A549 (cell line): ENCODE measurements around the gene RYR1. TPM values are rescaled to one million over a fixed set of nuclear protein-coding genes. Genes with fewer than 3 reads are reported as not detected.
A peak's percentile ranks its signal among the peaks of the same experiment; 100 is the strongest.
"Not testable (repeated sequence)": the region's sequence is repeated elsewhere in the genome, so short reads cannot be mapped to it uniquely, and the experiment has no call there.

Experiments used
- ATAC-seq, 2 experiments: fragments of 200-7000 bp in 1 of 2; fragments of >200 bp in 1 of 2; cut with Nextera tagmentation in 1 of 2; cut with Tn5 transposase in 1 of 2; 3 replicates each; pipeline versions ENCODE4 v1.8.0 to v1.9.1; 2018 to 2020; ENCODE audit warnings: mild to moderate bottlenecking in 1 of 2, moderate library complexity in 1 of 2
- CTCF ChIA-PET: fragments of 300-600 bp; sonication (Branson Sonifier 250); formaldehyde crosslinking; extraction: SDS; loops from one replicate; lab custom pipeline; 2021; ENCODE audit warnings: antibody characterized with exemption, inconsistent platforms; lab: Yijun Ruan, JAX
- POLR2A ChIA-PET: fragments of 350-600 bp; formaldehyde crosslinking; extraction: SDS; loops from one replicate; lab custom pipeline; 2021; ENCODE audit warnings: antibody characterized with exemption, inconsistent platforms; lab: Yijun Ruan, JAX
- DNase-seq, 2 experiments: peaks; one replicate each; pipeline versions ENCODE4 v3.0.0 to v3.0.0-alpha.2; 2011 to 2016; ENCODE audit warnings: low read depth in 1 of 2, low spot score in 1 of 2
- FAIRE-seq: peaks from 2 replicates; lab custom pipeline; 2011; peaks lifted over from hg19 to GRCh38; lab: Jason Lieb, UNC
- H3K27ac ChIP-seq, 2 experiments: fragments of >200 bp; sonication (Bioruptor Twin); formaldehyde crosslinking; 3 replicates each; pipeline ENCODE4 v1.5.1; 2016 to 2017
- H3K4me1 ChIP-seq: fragments of >200 bp; sonication (Bioruptor Twin); formaldehyde crosslinking; 3 replicates; pipeline ENCODE4 v1.6.1; 2016
- H3K4me2 ChIP-seq: fragments of >200 bp; sonication (Bioruptor Twin); formaldehyde crosslinking; 3 replicates; pipeline ENCODE4 v1.6.1; 2016
- H3K4me3 ChIP-seq: fragments of >200 bp; sonication (Bioruptor Twin); formaldehyde crosslinking; 3 replicates; pipeline ENCODE4 v1.5.1; 2016
- H3K9me3 ChIP-seq: fragments of >200 bp; sonication (Bioruptor Twin); formaldehyde crosslinking; 3 replicates; pipeline ENCODE4 v1.6.1; 2016
- BHLHE40 ChIP-seq: IDR thresholded peaks from 2 replicates; pipeline ENCODE4 v1.6.1; 2012; ENCODE audit warnings: low read depth, low read length, inconsistent platforms
- CBX8 ChIP-seq: fragments of 200-600 bp; sonication (generic); IDR thresholded peaks from 2 replicates; pipeline ENCODE4 v1.6.1; 2016
- GATA3 ChIP-seq: IDR thresholded peaks from 2 replicates; pipeline ENCODE4 v1.6.1; 2012; ENCODE audit warnings: borderline replicate concordance
- HDAC2 ChIP-seq: fragments of 200-600 bp; sonication (generic); IDR thresholded peaks from 2 replicates; pipeline ENCODE4 v1.6.1; 2016
- HOXB13 ChIP-seq: fragments of 250-450 bp; sonication (Bioruptor Pico); IDR thresholded peaks from 2 replicates; pipeline ENCODE4 v1.5.0; 2020; ENCODE audit warnings: low read depth, mild to moderate bottlenecking, moderate library complexity
- RNF2 ChIP-seq: fragments of 200-600 bp; sonication (generic); IDR thresholded peaks from 2 replicates; pipeline ENCODE4 v1.6.1; 2016; ENCODE audit warnings: low read depth, mild to moderate bottlenecking, antibody characterized with exemption, moderate library complexity, borderline replicate concordance
- TP53 ChIP-seq: fragments of 250-450 bp; sonication (Bioruptor Pico); IDR thresholded peaks from 2 replicates; pipeline ENCODE4 v1.5.0; 2021; ENCODE audit warnings: mild to moderate bottlenecking, moderate library complexity
- ZFP36 ChIP-seq: fragments of 450-650 bp; IDR thresholded peaks from 2 replicates; pipeline ENCODE4 v1.6.1; 2014; ENCODE audit warnings: borderline replicate concordance; ENCODE audit not compliant: partially characterized antibody
- ZSCAN20 ChIP-seq: fragments of 250-450 bp; sonication (Bioruptor Pico); IDR thresholded peaks from 2 replicates; pipeline ENCODE4 v1.8.0; 2022; ENCODE audit warnings: mild to moderate bottlenecking, moderate library complexity
- WGBS: methylation state at CpG from one replicate; pipeline ENCODE4 v1.1.6; 2017; ENCODE audit errors: missing lambda C conversion rate; 5-methylcytosine and 5-hydroxymethylcytosine counted together
- polyA plus RNA-seq, 4 experiments: library from polyadenylated mRNA; depleted of rRNA in 3 of 4; stranded (reverse); fragments of >200 nt; fragmentation: RNase III in 1 of 4; extraction: RNeasy Plus Mini Kit Qiagen cat#74134 plus additional on column Dnase treatment in 1 of 4; gene quantifications; 2 replicates in 3 of 4; 3 replicates in 1 of 4; pipeline ENCODE4 v1.2.3, GENCODE V29; 2011 to 2017
- TF ChIP-seq, protein P1 (sequence below): fragments of 200-600 bp; sonication (generic); IDR thresholded peaks from 2 replicates; pipeline ENCODE4 v1.6.1; 2016; ENCODE audit warnings: antibody characterized with exemption, mild to moderate bottlenecking, moderate library complexity
- TF ChIP-seq, protein P2 (sequence below): fragments of 250-450 bp; sonication (Bioruptor Pico); IDR thresholded peaks from 2 replicates; pipeline ENCODE4 v1.5.0; 2020; ENCODE audit warnings: low read depth, mild to moderate bottlenecking, moderate library complexity
- TF ChIP-seq, protein P3 (sequence below): IDR thresholded peaks from 2 replicates; pipeline ENCODE4 v1.6.1; 2012
- TF ChIP-seq, protein P4 (sequence below): fragments of >200 bp; sonication (Bioruptor Twin); formaldehyde crosslinking; IDR thresholded peaks from 3 replicates; pipeline ENCODE4 v1.6.1; 2016
- TF ChIP-seq, protein P5 (sequence below): fragments of >200 bp; sonication (Bioruptor Twin); formaldehyde crosslinking; IDR thresholded peaks from 2 replicates; pipeline ENCODE4 v1.6.1; 2016
- TF ChIP-seq, protein P6 (sequence below): fragments of 450-650 bp; IDR thresholded peaks from 2 replicates; pipeline ENCODE4 v1.6.1; 2014; ENCODE audit warnings: antibody characterized with exemption

The RYR1 gene
- polyA plus RNA-seq, 2 of the 4 experiments (the other 2 are of a cell fraction) = 1.4 to 3.1 TPM

DNA sequence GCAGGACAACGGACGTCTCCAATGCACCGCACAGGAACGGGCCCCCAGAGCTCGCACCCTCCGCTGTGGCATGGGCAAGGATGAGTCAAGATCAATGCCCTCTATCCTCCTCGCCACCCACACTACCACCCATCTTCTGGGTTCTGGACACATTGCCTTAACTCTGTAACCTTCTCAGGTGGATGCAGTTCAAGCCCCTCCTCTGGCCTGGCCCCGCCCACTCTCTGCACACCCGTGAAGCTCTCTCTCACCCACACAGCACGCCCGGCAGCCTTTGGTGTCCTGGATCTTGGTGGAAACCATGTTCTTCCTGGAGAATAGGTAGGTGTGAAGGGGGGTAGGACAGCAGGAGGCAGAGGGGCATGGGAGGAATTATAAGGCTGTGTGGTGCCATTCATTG is 163.6 kb downstream of the RYR1 start (continued):
- TF ChIP-seq, protein P1, sequence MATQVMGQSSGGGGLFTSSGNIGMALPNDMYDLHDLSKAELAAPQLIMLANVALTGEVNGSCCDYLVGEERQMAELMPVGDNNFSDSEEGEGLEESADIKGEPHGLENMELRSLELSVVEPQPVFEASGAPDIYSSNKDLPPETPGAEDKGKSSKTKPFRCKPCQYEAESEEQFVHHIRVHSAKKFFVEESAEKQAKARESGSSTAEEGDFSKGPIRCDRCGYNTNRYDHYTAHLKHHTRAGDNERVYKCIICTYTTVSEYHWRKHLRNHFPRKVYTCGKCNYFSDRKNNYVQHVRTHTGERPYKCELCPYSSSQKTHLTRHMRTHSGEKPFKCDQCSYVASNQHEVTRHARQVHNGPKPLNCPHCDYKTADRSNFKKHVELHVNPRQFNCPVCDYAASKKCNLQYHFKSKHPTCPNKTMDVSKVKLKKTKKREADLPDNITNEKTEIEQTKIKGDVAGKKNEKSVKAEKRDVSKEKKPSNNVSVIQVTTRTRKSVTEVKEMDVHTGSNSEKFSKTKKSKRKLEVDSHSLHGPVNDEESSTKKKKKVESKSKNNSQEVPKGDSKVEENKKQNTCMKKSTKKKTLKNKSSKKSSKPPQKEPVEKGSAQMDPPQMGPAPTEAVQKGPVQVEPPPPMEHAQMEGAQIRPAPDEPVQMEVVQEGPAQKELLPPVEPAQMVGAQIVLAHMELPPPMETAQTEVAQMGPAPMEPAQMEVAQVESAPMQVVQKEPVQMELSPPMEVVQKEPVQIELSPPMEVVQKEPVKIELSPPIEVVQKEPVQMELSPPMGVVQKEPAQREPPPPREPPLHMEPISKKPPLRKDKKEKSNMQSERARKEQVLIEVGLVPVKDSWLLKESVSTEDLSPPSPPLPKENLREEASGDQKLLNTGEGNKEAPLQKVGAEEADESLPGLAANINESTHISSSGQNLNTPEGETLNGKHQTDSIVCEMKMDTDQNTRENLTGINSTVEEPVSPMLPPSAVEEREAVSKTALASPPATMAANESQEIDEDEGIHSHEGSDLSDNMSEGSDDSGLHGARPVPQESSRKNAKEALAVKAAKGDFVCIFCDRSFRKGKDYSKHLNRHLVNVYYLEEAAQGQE = no peak
- no peak for TF ChIP-seq CBX8

DNA sequence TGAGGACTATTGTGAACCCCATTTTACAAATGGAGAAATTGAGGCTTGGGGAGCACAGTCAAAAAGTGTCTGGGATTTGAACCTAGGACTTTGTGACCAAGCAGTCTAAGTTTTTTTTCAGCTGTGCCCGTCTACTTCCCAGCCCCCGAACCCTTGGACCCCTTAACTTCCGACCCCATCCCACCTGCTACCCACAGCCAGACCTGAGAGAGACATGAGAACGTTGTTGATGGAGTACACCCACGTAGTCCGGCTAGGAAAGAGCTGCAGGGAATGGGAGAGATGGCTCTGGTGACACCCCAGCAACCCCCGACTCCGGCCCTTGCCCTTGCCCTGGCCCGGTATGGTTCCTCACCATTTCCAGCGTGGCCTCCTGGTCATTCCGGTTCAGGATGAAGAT is 166.2 kb downstream of the RYR1 start:
- Histone ChIP-seq H3K4me1 (0 out of 3 replicates have a peak, but pooled peaks cover 5% of the 10 kb centered on the region), H3K9me3 (no peaks in the 10 kb centered on the region), H3K27ac (no peak overlapping the region), H3K4me3 (no peak overlapping the region), H3K4me2 (no peak overlapping the region)
- FAIRE-seq (no peak), DNase-seq (no peak), ATAC-seq (no peak)
- ChIA-PET POLR2A (no interaction called here), CTCF (interaction anchor here (0.6 to 2.5 kb wide), 5 partner anchors 14 to 287 kb away, joined by 3 to 8 read pairs (median 3); partner anchors contain the start of gene FAM98C)
- WGBS = 61% methylated on average over 11 of the region's 11 CpGs
- TF ChIP-seq ZSCAN20 (CRISPR knock-in tag) (no peak), RNF2 (no peak), TP53 (no peak)
- TF ChIP-seq, protein P2, sequence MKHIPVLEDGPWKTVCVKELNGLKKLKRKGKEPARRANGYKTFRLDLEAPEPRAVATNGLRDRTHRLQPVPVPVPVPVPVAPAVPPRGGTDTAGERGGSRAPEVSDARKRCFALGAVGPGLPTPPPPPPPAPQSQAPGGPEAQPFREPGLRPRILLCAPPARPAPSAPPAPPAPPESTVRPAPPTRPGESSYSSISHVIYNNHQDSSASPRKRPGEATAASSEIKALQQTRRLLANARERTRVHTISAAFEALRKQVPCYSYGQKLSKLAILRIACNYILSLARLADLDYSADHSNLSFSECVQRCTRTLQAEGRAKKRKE (CRISPR knock-in tag) = no peak
- TF ChIP-seq, protein P3, sequence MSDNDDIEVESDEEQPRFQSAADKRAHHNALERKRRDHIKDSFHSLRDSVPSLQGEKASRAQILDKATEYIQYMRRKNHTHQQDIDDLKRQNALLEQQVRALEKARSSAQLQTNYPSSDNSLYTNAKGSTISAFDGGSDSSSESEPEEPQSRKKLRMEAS = no peak
- TF ChIP-seq, protein P4, sequence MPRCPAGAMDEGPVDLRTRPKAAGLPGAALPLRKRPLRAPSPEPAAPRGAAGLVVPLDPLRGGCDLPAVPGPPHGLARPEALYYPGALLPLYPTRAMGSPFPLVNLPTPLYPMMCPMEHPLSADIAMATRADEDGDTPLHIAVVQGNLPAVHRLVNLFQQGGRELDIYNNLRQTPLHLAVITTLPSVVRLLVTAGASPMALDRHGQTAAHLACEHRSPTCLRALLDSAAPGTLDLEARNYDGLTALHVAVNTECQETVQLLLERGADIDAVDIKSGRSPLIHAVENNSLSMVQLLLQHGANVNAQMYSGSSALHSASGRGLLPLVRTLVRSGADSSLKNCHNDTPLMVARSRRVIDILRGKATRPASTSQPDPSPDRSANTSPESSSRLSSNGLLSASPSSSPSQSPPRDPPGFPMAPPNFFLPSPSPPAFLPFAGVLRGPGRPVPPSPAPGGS = no peak

DNA sequence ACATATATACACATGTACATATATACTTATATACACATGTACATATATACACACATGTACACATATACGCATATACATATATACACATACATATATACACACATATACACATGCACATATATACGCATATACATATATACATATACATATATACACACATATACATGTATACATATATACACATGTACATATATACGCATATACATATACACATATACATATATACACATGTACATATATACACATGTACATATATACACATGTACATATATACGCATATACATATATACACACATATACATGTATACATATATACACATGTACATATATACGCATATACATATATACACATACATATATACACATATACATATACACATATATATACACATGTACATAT is 169.4 kb downstream of the RYR1 start:
- ATAC-seq, CTCF ChIA-PET, H3K27ac ChIP-seq, H3K4me2 ChIP-seq, DNase-seq, H3K4me1 ChIP-seq, FAIRE-seq, H3K4me3 ChIP-seq, H3K9me3 ChIP-seq, POLR2A ChIA-PET: not testable (repeated sequence)
- WGBS = 84% methylated on average over 5 of the region's 5 CpGs

DNA sequence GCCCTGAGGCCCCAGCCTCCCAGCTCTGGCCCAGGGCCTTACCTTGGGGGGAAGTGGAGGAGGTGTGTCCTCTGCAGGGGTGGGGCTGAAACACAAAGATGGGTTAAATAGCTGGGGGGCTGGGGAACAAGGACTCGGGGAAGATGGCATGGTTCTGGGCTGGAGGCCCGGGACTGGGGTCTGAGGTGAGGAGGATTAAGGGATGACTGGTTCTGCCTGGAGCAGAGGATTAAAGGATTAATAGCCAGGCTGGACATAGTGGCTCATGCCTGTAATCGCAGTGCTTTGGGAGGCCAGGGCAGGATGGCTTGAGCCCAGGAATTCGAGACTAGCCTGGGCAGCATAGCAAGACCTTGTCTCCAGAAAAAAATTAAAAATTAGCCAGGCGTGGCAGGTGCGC is 172.6 kb downstream of the RYR1 start:
- H3K4me2 ChIP-seq = no peak overlapping the region
- TF ChIP-seq HDAC2 (no peak), ZFP36 (no peak), BHLHE40 (no peak), GATA3 (no peak), HOXB13 (no peak)
- TF ChIP-seq, protein P5, sequence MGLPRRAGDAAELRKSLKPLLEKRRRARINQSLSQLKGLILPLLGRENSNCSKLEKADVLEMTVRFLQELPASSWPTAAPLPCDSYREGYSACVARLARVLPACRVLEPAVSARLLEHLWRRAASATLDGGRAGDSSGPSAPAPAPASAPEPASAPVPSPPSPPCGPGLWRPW = no peak
- TF ChIP-seq, protein P6, sequence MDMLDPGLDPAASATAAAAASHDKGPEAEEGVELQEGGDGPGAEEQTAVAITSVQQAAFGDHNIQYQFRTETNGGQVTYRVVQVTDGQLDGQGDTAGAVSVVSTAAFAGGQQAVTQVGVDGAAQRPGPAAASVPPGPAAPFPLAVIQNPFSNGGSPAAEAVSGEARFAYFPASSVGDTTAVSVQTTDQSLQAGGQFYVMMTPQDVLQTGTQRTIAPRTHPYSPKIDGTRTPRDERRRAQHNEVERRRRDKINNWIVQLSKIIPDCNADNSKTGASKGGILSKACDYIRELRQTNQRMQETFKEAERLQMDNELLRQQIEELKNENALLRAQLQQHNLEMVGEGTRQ = no peak
- H3K27ac ChIP-seq = no peak overlapping the region
- ChIA-PET POLR2A (interaction anchor here (1.9 kb wide), 1 partner anchor 12 kb away, joined by 7 read pairs; the partner anchor contains the start of genes EIF3K and MAP4K1), CTCF (interaction anchor here (0.7 to 4.5 kb wide), 11 partner anchors 11 to 399 kb away, joined by 3 to 19 read pairs (median 5); partner anchors contain the start of genes EIF3K and FAM98C)
- no peak for FAIRE-seq
- no peak for DNase-seq
- ATAC-seq = peak; percentile 14 to 29; a peak in 3 of 6 replicates
- H3K9me3 ChIP-seq = no peaks in the 10 kb centered on the region
- WGBS = 66% methylated on average over 6 of the region's 6 CpGs
- no peak overlapping the region for H3K4me3 ChIP-seq
- H3K4me1 ChIP-seq = no peaks in the 10 kb centered on the region; the same call in 2 of the 3 replicates
